Activated CD4-positive, CD25-positive, alpha-beta regulatory T cell (primary cell): ENCODE data around the gene FILIP1.

Experiments
- DNase-seq, 4 experiments: peaks; one replicate each; lab custom pipeline; 2025; lab: John Stamatoyannopoulos, UW

The FILIP1 gene

DNA sequence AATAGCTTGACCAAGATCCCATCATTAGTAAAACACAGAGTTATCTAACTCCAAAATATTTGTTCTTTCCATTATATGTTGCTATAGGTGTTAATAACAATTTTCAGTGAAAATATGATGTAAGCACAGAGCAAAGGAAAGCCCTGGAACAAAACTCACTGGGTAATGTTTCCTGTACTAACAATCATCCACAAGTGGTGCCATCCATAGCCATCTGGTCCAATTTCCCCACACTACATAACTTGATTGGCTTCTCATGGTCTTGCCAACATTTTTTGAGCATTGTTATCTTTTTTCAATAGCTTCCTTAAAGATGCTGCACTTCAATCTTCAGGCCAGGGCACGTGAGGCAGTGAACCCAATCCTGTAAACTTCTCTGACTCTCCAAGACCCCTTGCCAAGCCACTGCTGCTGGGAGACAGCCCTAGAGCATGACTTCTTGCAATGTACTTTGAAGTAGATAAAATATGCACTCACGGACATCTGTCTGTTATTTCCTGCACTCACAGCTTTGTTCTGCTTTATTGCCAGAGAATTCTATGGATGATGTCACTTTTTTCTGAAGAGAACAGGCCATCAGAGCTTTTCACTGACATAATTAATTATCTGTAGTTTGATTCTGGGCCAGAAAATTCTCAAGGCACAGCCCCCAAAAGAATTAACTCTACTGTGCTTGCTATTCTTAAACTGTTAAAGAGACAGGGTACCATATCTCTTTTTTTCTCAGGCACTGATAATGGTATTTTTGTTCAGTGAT, 111.5 kb downstream of the FILIP1 start:
- no peak for DNase-seq

DNA sequence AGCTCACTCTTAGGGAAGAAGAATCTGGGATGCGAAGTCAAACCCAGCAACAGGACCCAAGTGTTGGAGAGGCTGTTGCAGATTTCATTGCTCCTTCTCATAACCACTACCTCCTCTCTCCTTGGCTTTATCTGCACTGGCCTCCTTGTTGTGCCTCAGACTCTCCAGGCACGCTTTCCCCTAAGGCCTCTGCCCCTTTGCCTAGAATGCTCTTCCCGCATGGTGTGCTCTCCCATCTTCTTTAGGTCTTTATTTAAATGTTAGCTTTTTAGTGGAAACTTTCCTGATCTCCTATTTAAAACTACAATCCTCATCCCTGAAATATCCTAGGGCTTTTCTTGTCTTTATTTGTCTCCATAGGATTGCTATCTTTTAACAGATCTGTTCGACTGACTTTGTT, 114.1 kb downstream of the FILIP1 start:
- DNase-seq = no peak

DNA sequence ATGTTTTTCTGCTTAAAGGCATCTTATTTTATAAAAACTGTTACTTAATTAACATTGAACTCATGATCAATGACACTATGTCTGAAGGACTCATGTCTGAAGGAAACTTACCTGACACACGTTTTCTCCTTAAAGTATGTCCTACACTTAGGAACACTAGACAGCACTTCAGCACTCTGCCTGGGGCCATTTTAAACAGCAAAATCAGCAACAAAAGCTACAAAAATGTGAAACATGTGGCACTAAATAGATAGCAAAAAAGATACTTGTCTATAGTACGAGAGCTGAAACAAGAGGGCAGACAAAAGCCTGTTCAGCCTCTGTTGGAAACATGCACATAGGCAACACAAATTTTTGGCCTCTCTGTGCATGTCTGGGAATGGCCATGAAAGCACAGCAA, 115.5 kb downstream of the FILIP1 start:
- no peak for DNase-seq

DNA sequence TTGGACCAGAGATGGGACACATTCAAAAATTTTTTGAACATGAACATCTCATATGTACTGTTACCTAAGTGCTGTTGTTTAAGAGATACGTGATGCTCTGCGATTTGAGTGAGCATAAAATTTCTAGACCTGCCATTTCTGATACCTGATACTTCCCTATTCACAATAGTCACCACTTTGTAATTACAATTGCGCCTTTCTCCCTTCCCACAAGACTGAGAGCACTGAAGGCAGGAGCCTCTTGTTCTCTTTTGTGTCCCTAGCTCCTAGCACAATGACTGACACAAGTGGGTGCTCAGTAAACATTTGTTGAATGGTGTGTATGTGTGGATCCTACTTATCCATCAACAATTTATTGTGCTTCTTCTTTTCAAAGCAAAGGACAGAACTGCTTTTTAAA, 116.2 kb downstream of the FILIP1 start:
- no peak for DNase-seq

- DNase-seq = no peak
These were observed 117.1 kb downstream of the FILIP1 start for GRCh38 chr6:75376347-75377024.

- no peak for DNase-seq
These were observed 118.6 kb downstream of the FILIP1 start for GRCh38 chr6:75374961-75375400.

DNA sequence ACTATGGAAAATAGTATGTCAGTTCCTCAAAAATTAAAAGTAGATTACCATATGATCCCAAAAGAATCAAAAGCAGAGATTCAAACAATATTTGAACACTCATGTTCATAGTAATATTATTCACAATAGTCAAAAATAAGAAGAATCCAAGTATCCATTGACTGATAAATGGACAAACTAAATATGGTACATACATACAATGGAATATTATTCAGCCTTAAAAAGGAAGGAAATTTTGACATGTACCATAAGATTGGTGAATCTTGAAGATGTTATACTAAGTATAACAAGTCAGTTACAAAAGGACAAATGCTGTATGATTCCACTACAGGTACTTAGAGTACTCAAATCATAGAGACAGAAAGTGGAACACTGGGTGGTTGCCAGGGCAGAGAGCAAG, 120.7 kb downstream of the FILIP1 start:
- no peak for DNase-seq

DNA sequence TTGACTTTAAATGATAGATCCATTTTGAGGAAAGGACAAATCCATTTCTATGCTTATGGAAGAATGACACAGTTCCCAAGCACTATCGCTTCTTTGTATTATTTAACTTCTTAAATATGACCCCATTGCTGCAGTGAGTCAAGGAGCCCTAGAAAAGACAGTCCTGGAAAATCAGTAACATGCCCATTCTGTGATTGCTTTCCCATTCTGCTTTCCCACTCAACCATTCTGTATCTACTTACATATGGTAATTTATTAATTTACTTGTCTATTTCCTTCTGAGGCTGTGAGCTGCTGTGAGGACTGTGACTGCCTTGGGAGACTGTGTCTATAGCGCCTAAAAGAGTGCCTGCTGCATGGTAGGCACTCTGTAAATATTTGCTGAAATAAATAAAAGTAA, 123.6 kb downstream of the FILIP1 start:
- DNase-seq = no peak

DNA sequence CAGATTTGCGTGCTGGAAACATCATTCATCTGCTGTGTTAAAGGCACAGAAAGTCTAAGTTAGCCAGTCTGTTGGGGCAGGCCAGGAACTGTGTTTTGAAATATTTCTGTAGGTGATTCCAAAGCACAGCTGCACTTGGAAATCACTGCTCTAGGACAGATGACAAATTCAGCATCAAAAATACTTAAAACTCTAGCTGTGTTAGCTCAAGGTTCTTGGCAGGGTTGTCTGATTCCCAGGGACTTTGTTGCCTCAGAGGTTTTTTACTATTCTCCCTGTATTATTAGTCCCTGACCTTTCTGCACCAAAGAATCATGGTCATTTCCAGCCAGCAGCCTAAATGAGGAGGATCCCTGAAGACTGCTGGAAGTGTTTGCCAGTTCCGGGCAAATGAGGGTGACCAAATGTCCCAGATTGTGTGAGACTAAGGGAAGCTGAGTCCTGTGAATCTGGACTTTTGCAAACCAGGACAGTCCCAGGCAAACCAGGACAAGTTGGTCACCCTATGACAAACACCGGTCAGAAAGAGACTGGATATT, 124.7 kb downstream of the FILIP1 start:
- no peak for DNase-seq

DNA sequence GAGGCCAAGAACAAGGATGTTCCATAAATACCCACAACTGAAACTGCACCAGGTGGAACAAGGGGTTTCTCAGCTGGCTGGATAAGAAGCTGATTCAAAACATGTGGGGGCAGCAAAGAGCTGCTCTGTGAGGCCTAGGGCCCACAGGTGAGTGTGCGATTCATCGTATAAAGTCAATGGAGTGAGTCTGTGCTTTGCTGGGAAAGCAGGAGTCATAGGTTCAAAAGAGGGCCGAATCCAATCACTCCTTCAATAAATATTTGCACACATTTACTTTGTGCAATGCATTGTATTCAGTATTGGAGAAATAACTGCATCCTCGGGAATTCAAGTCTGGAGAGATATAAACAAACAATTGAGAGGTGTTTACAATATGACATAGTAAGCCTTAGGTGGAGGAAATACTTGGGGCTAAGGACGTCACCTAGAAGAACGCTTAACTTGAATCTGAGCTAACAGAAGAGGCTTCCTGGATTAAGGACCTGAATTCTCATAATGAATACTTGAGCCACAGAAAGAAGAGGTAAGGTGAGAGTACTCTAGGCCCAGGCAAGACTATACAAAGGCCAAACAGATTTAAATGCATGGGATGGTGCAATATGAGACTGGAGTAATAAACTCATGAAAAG, 125.3 kb downstream of the FILIP1 start:
- no peak for DNase-seq

- no peak for DNase-seq
These were observed 130.3 kb downstream of the FILIP1 start for GRCh38 chr6:75363304-75363703.

- DNase-seq = no peak
These were observed 140.0 kb downstream of the FILIP1 start for GRCh38 chr6:75353644-75354043.

- no peak for DNase-seq
These were observed 142.0 kb downstream of the FILIP1 start for GRCh38 chr6:75351570-75351969.

- no peak for DNase-seq
These were observed 142.8 kb downstream of the FILIP1 start for GRCh38 chr6:75350808-75351207.

DNA sequence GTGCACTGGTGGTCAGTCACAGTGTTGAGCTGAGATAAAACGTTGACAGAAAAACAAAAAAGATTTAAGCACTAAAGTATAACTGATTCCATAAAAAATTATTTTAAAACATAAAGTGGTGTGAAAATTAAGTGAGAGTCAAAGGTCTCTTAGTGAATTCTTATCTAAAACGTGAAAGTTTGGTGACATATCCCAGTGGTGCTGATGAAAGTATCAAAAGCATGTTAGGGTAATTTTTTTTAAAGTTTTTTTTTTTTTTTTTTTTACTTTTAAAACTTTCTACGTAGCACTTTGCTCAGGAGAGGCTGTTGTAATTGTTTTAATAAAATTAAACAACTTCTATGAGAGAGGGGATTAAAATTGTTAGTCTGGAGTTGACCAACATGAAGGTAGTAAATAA, 143.4 kb downstream of the FILIP1 start:
- DNase-seq = no peak

- no peak for DNase-seq
These were observed 144.2 kb downstream of the FILIP1 start for GRCh38 chr6:75349262-75349984.

- DNase-seq = no peak
These were observed 144.7 kb downstream of the FILIP1 start for GRCh38 chr6:75348882-75349261.

- no peak for DNase-seq
These were observed 145.5 kb downstream of the FILIP1 start for GRCh38 chr6:75347898-75348610.

DNA sequence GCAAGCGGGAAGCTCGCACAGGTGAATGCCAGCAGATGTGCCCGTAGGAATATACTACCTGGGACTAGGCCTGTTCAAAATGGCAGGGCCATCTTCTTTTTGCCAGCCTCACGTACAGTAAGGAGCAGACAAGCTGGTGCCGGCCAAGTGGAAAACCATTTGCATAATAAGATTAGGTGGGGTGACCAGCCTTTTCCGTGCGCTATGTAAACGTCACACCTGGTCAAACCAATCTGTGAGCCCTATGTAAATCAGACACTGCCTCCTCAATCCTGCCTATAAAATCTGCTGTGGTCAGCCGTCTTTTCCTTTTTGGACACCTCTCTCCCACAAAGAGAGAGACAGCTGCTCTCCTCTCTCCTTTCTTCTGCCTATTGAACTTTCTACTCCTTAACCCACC, 148.2 kb downstream of the FILIP1 start:
- no peak for DNase-seq

GRCh38 chr6:75344455-75344854, 149.1 kb downstream of the FILIP1 start:
- no peak for DNase-seq

- DNase-seq = no peak
These were observed 149.6 kb downstream of the FILIP1 start for GRCh38 chr6:75344021-75344420.
